Activated CD8-positive, alpha-beta memory T cell treated with anti-CD3 and anti-CD28 coated beads, Interleukin-2, amount 50 U/mL, for 48 hours (primary cell): Measurements from ENCODE around the gene GPR157.
"Not testable (repeated sequence)": the region's sequence is repeated elsewhere in the genome, so short reads cannot be mapped to it uniquely, and the experiment has no call there.

Experiments
- DNase-seq: peaks from one replicate; pipeline ENCODE4 v3.0.0-alpha.2; 2020

The GPR157 gene

GRCh38 chr1:9112961-9113880, 15.7 kb downstream of the GPR157 start:
- no peak for DNase-seq

- no peak for DNase-seq
These were observed 16.9 kb downstream of the GPR157 start for GRCh38 chr1:9111957-9112356.

GRCh38 chr1:9111357-9111691, 17.6 kb downstream of the GPR157 start:
- DNase-seq, result no peak

GRCh38 chr1:9110669-9111356, 18.1 kb downstream of the GPR157 start:
- DNase-seq, result peak; percentile 98

- DNase-seq, result no peak
These were observed 20.7 kb downstream of the GPR157 start for GRCh38 chr1:9108056-9108665.

- DNase-seq, result no peak
These were observed 21.8 kb downstream of the GPR157 start for GRCh38 chr1:9107136-9107535.

GRCh38 chr1:9106286-9106685, 22.6 kb downstream of the GPR157 start:
- DNase-seq, result no peak

- no peak for DNase-seq
These were observed 23.5 kb downstream of the GPR157 start for GRCh38 chr1:9105336-9105867.

- DNase-seq, result no peak
These were observed 27.3 kb downstream of the GPR157 start for GRCh38 chr1:9101510-9102146.

GRCh38 chr1:9100471-9101043, 28.3 kb downstream of the GPR157 start:
- DNase-seq, result no peak

- no peak for DNase-seq
These were observed 29.3 kb downstream of the GPR157 start for GRCh38 chr1:9099555-9099954.

- DNase-seq, result no peak
These were observed 30.8 kb downstream of the GPR157 start for GRCh38 chr1:9097947-9098705.

GRCh38 chr1:9095818-9096217, 33.1 kb downstream of the GPR157 start:
- DNase-seq, result no peak

- not testable (repeated sequence) for DNase-seq
These were observed 34.8 kb downstream of the GPR157 start for GRCh38 chr1:9093996-9094595.

- DNase-seq, result no peak
These were observed 35.3 kb downstream of the GPR157 start for GRCh38 chr1:9093581-9093980.

- DNase-seq, result no peak
These were observed 35.8 kb downstream of the GPR157 start for GRCh38 chr1:9093091-9093490.

- no peak for DNase-seq
These were observed 40.1 kb downstream of the GPR157 start for GRCh38 chr1:9088807-9089206.

GRCh38 chr1:9087411-9088125, 41.3 kb downstream of the GPR157 start:
- no peak for DNase-seq

- no peak for DNase-seq
These were observed 42.1 kb downstream of the GPR157 start for GRCh38 chr1:9086796-9087195.

GRCh38 chr1:9086045-9086444, 42.9 kb downstream of the GPR157 start:
- DNase-seq, result no peak
